SK-N-MC (cell line): ENCODE results near the gene DAZAP2.

Source experiments
- EZH2 ChIP-seq: fragments of 200-600 bp; sonication (generic); IDR thresholded peaks from one replicate; pipeline ENCODE4 v1.6.1; 2017; ENCODE audit warnings: antibody characterized with exemption
- POLR2AphosphoS5 ChIP-seq: IDR thresholded peaks from 2 replicates; pipeline ENCODE4 v1.6.1; 2012; ENCODE audit warnings: mild to moderate bottlenecking, low read depth, low read length, borderline replicate concordance

DNA sequence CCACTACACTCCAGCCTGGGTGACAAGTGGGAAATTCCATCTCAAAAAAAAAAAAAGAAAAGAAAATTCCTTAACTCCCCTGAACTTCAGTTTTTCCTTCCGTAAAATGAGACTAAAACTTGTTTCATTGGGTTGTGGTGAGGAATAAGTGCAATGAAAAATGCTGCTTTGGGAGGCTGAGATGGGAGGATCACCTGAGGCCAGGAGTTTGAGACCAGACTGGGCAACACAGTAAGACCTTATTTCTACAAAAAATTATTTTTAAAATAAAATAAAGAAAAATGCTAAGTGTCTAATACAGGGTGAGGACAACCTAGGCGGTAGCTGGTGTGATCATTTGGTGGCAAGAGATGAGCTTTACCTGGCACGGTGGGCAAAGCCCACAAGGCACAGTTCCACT is 24.7 kb downstream of the DAZAP2 start:
- TF ChIP-seq EZH2 (no peak), POLR2AphosphoS5 (no peak)
